ENCODE results near the gene PPP1R12B.

The PPP1R12B gene, protein sequence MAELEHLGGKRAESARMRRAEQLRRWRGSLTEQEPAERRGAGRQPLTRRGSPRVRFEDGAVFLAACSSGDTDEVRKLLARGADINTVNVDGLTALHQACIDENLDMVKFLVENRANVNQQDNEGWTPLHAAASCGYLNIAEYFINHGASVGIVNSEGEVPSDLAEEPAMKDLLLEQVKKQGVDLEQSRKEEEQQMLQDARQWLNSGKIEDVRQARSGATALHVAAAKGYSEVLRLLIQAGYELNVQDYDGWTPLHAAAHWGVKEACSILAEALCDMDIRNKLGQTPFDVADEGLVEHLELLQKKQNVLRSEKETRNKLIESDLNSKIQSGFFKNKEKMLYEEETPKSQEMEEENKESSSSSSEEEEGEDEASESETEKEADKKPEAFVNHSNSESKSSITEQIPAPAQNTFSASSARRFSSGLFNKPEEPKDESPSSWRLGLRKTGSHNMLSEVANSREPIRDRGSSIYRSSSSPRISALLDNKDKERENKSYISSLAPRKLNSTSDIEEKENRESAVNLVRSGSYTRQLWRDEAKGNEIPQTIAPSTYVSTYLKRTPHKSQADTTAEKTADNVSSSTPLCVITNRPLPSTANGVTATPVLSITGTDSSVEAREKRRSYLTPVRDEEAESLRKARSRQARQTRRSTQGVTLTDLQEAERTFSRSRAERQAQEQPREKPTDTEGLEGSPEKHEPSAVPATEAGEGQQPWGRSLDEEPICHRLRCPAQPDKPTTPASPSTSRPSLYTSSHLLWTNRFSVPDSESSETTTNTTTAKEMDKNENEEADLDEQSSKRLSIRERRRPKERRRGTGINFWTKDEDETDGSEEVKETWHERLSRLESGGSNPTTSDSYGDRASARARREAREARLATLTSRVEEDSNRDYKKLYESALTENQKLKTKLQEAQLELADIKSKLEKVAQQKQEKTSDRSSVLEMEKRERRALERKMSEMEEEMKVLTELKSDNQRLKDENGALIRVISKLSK

DNA sequence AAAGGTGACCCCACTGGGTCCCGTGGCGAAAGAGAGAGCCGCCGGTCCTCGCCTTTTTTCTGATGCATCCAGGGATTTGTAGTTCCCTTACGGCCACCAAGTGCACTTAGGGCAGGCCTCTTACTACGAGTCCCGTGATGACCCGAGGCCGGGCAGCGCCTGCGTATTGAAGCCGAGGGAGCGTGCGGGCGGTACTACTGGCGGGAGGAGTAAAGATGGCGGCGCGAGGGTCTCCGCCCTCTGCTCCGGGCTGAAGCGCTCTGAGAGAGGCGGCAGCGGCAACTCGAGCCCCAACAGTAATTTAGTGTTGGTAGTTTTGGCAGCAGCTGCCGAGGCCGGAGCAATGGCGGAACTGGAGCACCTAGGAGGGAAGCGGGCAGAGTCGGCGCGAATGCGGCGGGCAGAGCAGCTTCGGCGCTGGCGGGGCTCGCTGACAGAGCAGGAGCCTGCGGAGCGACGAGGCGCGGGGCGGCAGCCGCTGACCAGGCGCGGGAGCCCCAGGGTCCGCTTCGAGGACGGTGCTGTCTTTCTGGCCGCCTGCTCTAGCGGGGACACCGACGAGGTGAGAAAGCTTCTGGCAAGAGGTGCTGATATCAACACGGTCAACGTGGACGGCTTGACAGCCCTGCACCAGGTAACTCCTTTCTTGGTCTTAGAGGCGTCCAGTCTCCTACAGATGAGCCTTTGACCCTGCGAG, at the start of gene PPP1R12B:
Gene PPP1R12B (plus strand): TSS at position 191 of the 697 bp plus-strand sequence. CDS start 153 bp downstream, at position 344.
- peak; percentile 96 for DNase-seq (ENCODE audit: low spot score)

DNA sequence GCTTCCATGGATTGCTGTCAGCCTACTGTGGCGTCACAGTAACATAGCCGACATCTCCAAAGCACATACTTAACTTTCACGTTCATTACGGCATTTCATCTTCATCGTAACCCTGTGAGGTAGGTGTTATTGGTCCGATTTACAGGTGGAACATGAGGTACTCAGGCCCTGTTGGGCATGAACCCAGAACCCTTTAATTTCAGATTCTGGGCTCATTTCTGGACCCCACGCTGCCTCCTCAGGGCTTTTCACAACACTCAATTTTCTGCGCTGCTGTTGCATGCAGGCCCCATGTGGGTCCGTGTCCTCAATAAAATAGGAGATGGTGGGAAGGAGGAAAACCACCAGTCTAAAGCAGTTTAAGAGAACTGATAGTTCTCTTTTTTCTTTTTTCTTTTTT, 46.3 kb upstream of the PPP1R12B start:
- DNase-seq (ENCODE audit: low spot score), result no peak

DNA sequence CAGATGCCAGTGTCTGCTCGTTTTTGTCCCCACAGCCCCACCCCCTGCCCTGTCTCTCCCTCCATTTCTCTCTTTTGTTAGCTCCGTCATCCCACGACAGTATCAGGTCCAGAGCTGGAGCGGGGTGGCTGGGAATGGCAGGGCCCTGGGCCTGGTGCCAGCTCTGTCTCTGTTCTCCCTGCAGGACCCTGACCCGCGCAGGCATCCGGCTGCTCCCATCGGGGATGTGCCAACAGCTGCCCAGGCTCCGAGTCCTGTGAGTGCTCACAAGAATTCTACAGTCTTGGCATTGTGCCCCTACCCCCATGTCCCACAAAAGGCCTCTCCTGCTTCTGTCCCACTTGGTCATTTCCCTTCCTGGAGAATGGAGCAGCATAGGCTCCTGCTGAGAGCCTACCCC, 44.1 kb upstream of the PPP1R12B start:
- no peak for DNase-seq (ENCODE audit: low spot score)

DNA sequence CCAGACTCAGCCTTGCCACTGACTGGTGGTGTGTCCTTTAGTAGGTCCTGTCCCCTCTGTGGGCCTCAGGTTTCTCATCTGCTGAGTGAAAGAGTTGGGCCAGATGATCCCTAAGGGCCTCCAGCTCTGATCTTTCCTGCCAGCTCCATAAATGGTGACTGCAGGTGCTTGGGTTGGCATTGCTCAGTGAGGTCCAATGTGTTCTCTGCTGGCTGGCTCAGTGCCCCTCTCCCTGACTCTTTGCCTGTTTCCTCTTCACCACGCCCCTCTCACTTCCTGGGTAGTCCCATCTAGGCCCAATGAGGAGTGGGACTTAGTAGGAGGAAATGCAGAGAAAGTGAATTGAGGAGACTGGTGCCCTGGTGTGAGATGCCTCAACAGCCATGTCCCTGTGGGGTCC, 43.3 kb upstream of the PPP1R12B start:
- no peak for DNase-seq (ENCODE audit: low spot score)

DNA sequence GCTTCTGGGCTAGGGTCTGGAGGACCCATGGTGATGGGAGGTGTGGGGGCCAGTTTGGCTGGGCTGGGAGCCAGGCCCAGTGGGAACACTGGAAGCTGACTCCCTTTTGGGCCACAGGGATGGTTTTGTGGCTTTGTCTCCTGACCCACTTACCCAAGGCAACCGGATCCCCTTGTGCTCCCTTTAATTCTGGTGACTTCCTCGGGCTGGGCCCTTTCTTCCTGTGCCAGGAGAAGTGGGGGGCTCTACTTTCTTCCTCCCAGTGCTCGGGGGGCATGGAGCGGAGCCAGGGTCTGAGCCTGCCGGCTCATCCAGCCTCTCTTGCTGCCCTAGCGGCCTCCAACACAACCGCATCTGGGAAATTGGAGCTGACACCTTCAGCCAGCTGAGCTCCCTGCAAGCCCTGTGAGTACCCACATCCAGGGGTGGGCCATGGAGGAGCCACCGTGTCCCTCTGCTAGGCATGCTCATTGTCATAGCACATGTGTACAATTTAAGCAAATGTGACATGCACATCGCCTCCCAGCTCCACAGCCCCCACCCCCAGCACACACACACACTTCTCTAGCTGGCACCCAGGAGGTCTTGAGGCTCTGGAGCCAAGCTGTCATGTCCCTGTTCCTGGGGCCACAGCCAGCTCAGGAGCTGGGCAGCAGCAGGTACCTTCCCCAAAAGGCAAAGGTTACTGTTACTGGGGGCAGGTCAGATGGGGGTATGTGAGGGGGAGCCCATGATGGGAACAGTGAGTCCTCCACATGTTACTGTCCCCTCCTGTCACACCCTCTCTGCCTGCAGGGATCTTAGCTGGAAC, 41.8 kb upstream of the PPP1R12B start:
- DNase-seq (ENCODE audit: low spot score), result no peak

DNA sequence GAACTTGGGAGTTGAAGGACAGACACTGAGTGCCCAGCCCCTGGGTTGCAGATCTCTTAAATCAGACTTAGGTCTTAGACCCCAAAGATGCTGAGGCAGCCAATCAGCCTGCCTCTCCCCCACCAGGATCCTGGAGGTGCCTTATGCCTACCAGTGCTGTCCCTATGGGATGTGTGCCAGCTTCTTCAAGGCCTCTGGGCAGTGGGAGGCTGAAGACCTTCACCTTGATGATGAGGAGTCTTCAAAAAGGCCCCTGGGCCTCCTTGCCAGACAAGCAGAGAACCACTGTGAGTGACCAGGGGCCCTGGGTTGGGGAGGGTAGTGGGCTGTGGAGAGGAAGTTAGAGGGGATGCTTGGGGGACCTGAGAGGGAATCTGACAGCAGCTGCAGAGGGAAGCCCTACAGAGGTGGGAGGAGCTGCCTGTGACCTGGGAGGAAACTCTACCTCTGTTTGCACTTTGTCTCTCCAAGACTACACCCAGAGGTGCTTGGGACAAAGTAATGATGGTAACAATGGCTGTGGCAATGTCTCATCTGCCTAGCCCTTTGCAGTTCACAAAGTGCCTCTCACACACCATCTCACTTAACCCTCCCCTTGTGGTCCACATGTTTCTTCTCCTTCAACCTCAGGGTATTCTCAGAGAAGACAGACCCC, 38.3 kb upstream of the PPP1R12B start:
- DNase-seq (ENCODE audit: low spot score), result no peak

DNA sequence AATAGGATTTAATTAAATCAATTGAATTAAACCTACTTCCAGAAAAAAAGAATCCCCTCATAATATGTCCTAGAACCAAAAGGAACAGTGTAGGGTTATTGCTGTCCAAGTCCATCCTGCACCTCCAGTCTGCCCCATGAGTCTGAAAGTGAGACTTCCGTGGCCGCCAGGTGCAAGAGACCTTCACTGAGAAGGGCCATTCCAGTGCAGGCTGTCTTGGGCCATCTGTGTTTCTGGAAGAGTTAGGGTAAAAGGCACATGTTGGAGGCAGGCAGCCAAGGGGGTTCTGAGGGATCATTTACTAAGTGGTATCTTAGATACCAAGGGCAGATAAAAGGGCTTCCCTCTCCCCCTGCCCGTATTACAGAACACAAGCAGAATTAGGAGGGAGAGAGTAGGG, 37.8 kb upstream of the PPP1R12B start:
- no peak for DNase-seq (ENCODE audit: low spot score)

DNA sequence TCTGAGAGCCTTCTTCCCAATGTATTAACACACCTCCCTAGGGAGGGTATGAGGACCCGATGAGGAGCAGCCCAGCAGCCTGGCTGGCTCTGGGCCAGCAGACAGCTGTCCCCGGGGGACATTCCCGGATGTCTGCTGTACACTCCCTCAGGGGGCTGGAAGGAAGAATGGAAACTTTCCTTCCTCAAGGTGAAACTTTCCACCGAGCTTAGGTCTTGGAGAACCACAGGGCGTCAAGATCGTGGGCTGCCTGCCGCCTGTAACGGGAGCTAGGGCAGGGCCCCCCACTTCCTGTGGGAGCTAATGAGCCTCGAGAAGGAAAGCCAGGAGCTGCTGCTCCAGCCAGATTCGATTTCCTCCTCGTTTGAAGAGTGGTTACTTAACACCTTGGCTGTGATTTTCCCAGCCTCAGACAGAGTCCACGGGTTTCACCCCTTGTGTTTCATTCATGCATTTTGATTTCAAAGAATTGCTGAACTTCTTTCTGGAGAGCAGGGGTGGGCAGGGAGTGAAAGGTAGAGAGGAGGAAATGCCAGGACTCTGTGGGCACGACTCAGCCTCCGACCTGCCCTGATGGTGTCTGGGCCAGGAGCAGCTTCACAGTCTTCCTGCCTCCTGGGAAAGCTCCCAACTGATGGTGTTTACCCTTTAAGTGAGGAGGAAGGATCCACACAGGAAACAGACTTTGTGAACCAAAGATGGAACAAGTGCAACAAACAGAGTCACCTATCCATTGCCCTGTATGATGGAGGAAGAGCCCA, 36.4 kb upstream of the PPP1R12B start:
- DNase-seq (ENCODE audit: low spot score), result peak; percentile 65

DNA sequence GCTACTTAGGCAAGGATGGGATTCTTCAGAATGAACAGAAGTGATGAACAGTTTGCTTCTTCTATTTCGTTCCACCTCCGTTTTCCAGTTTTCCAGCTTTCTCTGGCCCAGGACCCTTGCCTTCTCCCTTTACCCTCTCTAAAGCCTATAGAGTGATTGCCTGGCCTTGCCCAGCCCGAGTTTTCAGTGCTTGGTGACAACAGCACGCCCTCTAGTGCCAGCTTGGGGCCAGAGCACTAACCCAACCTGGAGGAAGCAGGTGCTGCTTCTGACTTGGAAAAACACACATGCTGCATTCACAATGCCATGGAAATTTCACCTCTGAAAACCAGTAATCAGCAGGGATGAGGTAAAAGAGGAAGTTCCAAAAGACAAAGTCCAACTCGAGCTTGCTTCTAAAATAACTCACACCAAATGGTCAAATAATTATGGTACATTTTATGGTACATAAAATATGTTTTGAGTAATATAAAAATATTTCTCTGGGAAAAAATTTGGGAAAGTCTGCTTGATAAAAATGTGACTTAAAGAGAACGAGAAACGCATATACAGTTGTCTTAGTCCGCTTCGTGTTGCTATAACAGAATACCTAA, 32.8 kb upstream of the PPP1R12B start:
- DNase-seq (ENCODE audit: low spot score), result peak; percentile 91

DNA sequence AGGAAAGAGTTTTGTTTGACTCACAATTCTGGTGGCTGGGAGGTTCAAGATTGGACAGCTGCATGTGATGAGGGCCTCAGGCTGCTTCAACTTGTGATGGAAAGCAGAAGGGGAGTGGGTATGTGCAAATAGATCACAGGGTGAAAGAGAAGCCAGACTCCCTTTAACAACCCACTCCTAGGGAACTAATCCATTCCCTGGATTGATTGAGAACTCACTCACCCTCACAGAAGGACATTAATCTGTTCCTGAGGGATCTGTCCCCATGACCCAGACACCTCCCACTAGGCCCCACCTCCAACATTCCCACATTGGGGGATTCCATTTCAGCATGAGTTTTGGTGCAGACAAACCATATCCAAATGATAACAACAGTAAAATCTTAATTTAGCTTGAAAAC, 32.3 kb upstream of the PPP1R12B start:
- no peak for DNase-seq (ENCODE audit: low spot score)

DNA sequence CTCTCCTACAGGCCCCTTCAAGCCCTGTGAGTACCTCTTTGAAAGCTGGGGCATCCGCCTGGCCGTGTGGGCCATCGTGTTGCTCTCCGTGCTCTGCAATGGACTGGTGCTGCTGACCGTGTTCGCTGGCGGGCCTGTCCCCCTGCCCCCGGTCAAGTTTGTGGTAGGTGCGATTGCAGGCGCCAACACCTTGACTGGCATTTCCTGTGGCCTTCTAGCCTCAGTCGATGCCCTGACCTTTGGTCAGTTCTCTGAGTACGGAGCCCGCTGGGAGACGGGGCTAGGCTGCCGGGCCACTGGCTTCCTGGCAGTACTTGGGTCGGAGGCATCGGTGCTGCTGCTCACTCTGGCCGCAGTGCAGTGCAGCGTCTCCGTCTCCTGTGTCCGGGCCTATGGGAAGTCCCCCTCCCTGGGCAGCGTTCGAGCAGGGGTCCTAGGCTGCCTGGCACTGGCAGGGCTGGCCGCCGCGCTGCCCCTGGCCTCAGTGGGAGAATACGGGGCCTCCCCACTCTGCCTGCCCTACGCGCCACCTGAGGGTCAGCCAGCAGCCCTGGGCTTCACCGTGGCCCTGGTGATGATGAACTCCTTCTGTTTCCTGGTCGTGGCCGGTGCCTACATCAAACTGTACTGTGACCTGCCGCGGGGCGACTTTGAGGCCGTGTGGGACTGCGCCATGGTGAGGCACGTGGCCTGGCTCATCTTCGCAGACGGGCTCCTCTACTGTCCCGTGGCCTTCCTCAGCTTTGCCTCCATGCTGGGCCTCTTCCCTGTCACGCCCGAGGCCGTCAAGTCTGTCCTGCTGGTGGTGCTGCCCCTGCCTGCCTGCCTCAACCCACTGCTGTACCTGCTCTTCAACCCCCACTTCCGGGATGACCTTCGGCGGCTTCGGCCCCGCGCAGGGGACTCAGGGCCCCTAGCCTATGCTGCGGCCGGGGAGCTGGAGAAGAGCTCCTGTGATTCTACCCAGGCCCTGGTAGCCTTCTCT, 30.3 kb upstream of the PPP1R12B start:
- DNase-seq (ENCODE audit: low spot score), result no peak

DNA sequence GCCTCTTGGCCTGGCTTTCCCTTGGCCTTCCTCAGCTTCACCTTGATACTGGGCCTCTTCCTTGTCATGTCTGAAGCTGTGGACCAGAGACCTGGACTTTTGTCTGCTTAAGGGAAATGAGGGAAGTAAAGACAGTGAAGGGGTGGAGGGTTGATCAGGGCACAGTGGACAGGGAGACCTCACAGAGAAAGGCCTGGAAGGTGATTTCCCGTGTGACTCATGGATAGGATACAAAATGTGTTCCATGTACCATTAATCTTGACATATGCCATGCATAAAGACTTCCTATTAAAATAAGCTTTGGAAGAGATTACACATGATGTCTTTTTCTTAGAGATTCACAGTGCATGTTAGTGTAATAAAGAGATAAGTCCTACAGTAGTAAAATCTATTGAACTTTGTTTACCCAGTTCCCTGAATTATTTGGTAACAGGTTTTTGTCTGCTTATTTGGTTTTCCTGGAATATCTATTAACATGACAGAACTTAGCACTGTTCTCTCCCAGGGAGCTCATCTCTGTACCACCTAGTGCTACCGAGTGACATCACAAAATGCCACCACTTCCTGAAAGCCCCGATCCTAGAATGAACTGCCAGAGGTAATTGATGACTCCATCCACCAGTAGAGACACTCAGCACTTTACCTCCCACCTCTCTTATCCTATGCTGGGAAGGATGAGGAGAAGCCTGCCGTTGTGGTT, 29.0 kb upstream of the PPP1R12B start:
- DNase-seq (ENCODE audit: low spot score), result no peak

DNA sequence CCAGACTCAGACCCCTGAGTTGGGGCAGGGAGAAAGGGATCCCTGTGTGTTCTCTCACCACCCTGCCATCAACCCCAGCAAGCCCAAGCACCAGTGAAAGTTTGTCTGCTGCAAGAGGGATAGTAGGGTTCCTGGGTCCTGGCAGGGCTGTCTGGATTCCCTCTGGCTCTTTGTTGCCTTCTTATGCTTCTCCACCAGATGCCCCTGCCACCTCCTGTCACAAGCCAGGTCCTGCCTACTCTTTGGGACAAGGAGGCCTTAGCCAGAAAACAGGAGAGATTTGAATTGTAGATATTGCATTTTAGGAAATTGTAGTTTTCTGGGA, 28.5 kb upstream of the PPP1R12B start:
- DNase-seq (ENCODE audit: low spot score), result no peak

DNA sequence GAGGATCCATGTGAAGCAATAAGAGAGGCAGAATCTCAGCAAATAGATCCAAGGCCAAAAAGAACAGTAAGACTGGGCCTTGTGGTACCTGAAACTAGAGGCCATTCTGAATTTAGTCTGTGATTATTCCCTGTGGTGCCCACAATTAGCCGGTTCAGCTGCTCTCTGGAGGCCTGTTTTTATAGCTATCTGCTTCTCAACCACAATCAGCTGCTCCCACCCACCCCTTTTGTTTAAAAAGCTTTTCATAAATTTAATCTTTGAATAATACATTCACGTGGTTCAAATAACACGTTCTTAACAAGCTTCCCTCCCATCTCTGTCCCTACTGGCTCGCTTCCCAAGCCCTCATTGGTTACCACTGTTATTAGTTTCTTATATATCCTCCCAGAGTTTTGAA, 24.8 kb upstream of the PPP1R12B start:
- no peak for DNase-seq (ENCODE audit: low spot score)

DNA sequence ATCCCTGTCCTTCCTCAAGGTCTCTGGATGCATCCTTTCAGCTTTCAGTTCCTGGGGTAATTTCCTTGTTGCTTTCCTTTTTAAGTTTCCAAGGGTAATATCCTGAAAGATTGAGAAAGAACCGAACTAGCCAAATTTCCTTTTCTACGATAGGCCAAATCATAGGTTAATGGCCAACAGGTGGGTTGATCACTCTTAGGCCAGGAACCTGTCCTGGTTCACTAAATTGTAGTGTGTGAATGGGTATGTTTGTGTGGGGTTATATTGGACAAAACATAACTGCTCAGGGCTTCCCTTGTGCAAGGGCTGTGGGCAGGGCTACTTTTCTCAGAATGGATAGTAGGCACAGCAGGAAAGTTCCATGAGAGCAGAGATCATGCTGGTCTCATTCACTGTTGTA, 23.9 kb upstream of the PPP1R12B start:
- DNase-seq (ENCODE audit: low spot score), result no peak

DNA sequence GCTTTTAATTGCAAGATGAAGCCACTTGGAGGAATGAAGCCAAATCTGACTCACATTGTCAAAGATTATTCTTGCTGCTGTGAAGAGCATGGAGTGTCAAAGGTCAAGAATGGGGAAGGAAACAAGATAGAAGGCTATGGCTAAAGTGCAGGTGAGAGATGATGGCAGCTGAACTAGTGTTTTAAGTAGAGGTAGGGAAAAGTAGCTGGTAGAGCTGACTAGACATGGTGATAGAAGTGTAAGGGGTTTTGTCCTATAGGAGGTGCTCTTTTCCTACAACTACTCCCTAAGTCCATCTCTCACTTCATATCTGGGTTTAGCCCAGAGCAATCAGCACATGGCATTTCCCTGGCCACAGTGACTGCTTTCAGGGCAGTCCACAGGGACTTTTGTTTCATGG, 18.6 kb upstream of the PPP1R12B start:
- DNase-seq (ENCODE audit: low spot score), result no peak

DNA sequence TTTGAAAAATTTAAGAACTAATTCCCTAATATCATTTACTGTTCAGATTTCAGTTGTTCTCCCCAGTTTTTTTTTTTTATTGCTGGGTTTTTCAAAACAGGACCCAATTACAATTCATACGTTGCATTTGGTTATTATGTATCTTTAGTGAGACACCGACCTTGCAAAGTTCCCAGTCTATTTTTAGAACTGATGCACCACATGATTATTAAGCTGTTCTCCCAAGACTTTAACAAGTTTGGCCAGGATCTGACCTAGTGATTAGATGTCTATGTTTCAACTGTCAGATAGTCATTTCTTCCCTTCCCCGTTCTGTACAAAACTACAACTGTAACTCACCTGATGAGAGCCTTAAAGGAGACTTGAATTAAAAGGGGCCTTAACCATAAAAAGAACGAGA, 14.6 kb upstream of the PPP1R12B start:
- DNase-seq (ENCODE audit: low spot score), result no peak
